Hepatocyte (in vitro differentiated cells): ENCODE results near the gene DEFB108B.
"Not testable (repeated sequence)": the region's sequence is repeated elsewhere in the genome, so short reads cannot be mapped to it uniquely, and the experiment has no call there.

Source experiments
- CTCF ChIP-seq: fragments of 200-600 bp; sonication (generic); IDR thresholded peaks from 2 replicates; pipeline ENCODE4 v1.5.1; 2016; ENCODE audit warnings: antibody characterized with exemption, mild to moderate bottlenecking; ENCODE audit not compliant: poor library complexity
- EZH2 ChIP-seq: fragments of 200-600 bp; sonication (generic); IDR thresholded peaks from 2 replicates; pipeline ENCODE4 v1.6.1; 2016; ENCODE audit warnings: antibody characterized with exemption, mild to moderate bottlenecking, borderline replicate concordance
- EZH2phosphoT487 ChIP-seq: fragments of 200-600 bp; sonication (generic); IDR thresholded peaks from one replicate; pipeline ENCODE4 v1.6.1; 2018; ENCODE audit warnings: antibody characterized with exemption, mild to moderate bottlenecking, low read depth, moderate library complexity; ENCODE audit not compliant: unreplicated experiment, severe bottlenecking

GRCh38 chr11:71832811-71833210 is at the start of gene DEFB108B:
- not testable (repeated sequence) for TF ChIP-seq CTCF, EZH2, EZH2phosphoT487
